Measurements from ENCODE around the gene HOMER1.
A peak's percentile ranks its signal among the peaks of the same experiment; 100 is the strongest.
"Not testable (repeated sequence)": the region's sequence is repeated elsewhere in the genome, so short reads cannot be mapped to it uniquely, and the experiment has no call there.

Gene HOMER1

GRCh38 chr5:79540939-79541338 lies 27.0 kb upstream of the HOMER1 start:
- no peak for FAIRE-seq
- TF ChIP-seq POLR2A (IDR thresholded peaks at IDR 0.05; ENCODE audit: low read depth, low read length), result no peak
- TF ChIP-seq TAF1 (IDR thresholded peaks at IDR 0.05; ENCODE audit: borderline replicate concordance, low read depth, low read length), result no peak
- TF ChIP-seq POLR2AphosphoS5 (IDR thresholded peaks at IDR 0.05; ENCODE audit: low read depth, low read length), result no peak
- no peak for DNase-seq (ENCODE audit: insufficient read length)

GRCh38 chr5:79536193-79536906 lies 22.4 kb upstream of the HOMER1 start:
- no peak for FAIRE-seq
- no peak for DNase-seq (ENCODE audit: insufficient read length)
- no peak for TF ChIP-seq POLR2AphosphoS5 (IDR thresholded peaks at IDR 0.05; ENCODE audit: low read depth, low read length)
- TF ChIP-seq TAF1 (IDR thresholded peaks at IDR 0.05; ENCODE audit: borderline replicate concordance, low read depth, low read length), result no peak
- no peak for TF ChIP-seq POLR2A (IDR thresholded peaks at IDR 0.05; ENCODE audit: low read depth, low read length)

GRCh38 chr5:79535477-79536192 lies 21.7 kb upstream of the HOMER1 start:
- TF ChIP-seq POLR2AphosphoS5 (IDR thresholded peaks at IDR 0.05; ENCODE audit: low read depth, low read length), result no peak
- FAIRE-seq (no peak), DNase-seq (ENCODE audit: insufficient read length) (no peak)

GRCh38 chr5:79529110-79529509 lies 15.2 kb upstream of the HOMER1 start:
- DNase-seq (ENCODE audit: insufficient read length) (no peak), FAIRE-seq (no peak)
- TF ChIP-seq POLR2A (IDR thresholded peaks at IDR 0.05; ENCODE audit: low read depth, low read length), result no peak
- TF ChIP-seq TAF1 (IDR thresholded peaks at IDR 0.05; ENCODE audit: borderline replicate concordance, low read depth, low read length), result no peak
- TF ChIP-seq POLR2AphosphoS5 (IDR thresholded peaks at IDR 0.05; ENCODE audit: low read depth, low read length), result no peak

DNA sequence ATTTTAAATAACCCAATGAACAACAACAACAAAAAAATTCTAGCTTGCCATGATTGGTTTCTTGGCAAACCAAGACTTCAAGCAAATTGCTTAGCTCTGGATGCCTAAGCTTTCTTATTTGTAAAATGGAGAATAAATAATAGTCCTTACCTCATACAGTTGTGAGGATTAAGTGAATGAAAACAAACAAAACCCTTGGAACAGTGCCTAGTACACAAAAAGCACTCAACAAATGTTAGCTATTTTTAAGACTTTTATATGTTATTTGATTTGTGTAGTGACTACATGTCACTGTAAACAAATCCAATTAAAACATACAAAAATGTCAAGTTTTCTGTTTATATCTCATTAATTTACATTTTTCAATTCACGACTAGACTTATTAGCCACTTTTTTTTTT lies 13.5 kb upstream of the HOMER1 start:
- TF ChIP-seq TAF1 (IDR thresholded peaks at IDR 0.05; ENCODE audit: borderline replicate concordance, low read depth, low read length) (no peak), POLR2A (IDR thresholded peaks at IDR 0.05; ENCODE audit: low read depth, low read length) (no peak), POLR2AphosphoS5 (IDR thresholded peaks at IDR 0.05; ENCODE audit: low read depth, low read length) (no peak)
- FAIRE-seq (no peak), DNase-seq (ENCODE audit: insufficient read length) (no peak)

DNA sequence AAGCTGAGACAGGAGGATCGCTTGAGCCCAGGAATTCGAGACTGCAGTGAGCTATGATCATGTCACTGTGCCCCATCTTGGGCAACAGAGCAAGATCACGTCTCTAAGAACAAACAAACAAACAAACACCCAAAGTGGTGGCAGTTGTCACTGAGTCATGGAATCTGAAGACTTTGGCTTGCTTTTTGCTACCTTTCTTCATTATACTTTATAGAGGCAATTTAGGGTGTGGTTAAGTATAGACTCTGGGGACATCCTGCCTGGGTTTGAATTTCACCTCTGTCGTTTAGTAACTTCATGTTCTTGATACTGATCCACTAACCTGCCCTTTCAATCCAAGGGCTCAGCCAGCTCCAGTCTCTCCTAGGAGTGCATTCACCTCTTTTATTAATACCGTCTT lies 13.0 kb upstream of the HOMER1 start:
- FAIRE-seq (peak; percentile 38), DNase-seq (ENCODE audit: insufficient read length) (no peak)
- TF ChIP-seq POLR2A (IDR thresholded peaks at IDR 0.05; ENCODE audit: low read depth, low read length) (no peak), POLR2AphosphoS5 (IDR thresholded peaks at IDR 0.05; ENCODE audit: low read depth, low read length) (no peak), TAF1 (IDR thresholded peaks at IDR 0.05; ENCODE audit: borderline replicate concordance, low read depth, low read length) (no peak)

GRCh38 chr5:79526493-79526892 lies 12.6 kb upstream of the HOMER1 start:
- DNase-seq (ENCODE audit: insufficient read length) (no peak), FAIRE-seq (no peak)
- TF ChIP-seq POLR2AphosphoS5 (IDR thresholded peaks at IDR 0.05; ENCODE audit: low read depth, low read length), result no peak
- TF ChIP-seq TAF1 (IDR thresholded peaks at IDR 0.05; ENCODE audit: borderline replicate concordance, low read depth, low read length), result no peak
- no peak for TF ChIP-seq POLR2A (IDR thresholded peaks at IDR 0.05; ENCODE audit: low read depth, low read length)

DNA sequence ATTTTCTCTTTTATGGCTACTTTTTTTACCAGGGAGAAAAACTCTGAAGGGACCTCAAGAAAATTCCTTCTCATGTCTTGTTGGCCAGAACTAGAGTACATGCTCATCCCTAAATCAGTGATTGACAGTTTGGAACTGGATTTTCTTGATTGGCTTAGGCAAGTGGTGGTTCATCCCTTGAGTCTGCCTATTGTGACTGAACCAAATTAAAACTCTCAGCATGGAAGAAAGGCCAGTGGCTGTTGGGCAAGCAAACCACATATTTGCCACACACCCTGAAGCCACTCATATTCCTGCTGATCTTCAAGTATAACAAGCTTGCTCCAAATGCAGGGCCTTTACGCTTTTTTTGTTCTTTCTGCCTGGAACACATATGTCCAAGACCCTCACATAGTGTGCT lies 7.2 kb upstream of the HOMER1 start:
- no peak for TF ChIP-seq POLR2AphosphoS5 (IDR thresholded peaks at IDR 0.05; ENCODE audit: low read depth, low read length)
- no peak for TF ChIP-seq TAF1 (IDR thresholded peaks at IDR 0.05; ENCODE audit: borderline replicate concordance, low read depth, low read length)
- TF ChIP-seq POLR2A (IDR thresholded peaks at IDR 0.05; ENCODE audit: low read depth, low read length), result no peak
- DNase-seq (ENCODE audit: insufficient read length) (no peak), FAIRE-seq (no peak)

DNA sequence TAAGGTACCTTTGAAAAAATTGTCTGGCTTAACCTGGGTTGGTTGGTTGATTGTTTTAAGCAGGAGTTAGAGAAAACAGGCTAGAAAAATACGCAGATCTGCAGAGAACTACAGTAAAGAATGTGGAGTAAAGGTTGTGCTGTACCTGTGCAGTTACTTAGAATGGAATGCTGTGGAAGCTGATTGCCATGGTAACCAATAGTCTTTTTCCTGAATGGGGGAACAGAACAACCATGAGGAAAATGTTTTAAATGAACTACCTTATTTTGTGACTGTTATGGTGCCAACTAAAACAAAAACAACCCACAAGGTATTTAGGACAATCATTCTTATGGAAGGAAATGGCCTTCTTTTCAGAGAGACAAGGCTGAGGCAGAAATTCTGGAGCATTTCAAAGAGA lies 4.8 kb upstream of the HOMER1 start:
- TF ChIP-seq POLR2A (IDR thresholded peaks at IDR 0.05; ENCODE audit: low read depth, low read length), result no peak
- no peak for TF ChIP-seq TAF1 (IDR thresholded peaks at IDR 0.05; ENCODE audit: borderline replicate concordance, low read depth, low read length)
- TF ChIP-seq POLR2AphosphoS5 (IDR thresholded peaks at IDR 0.05; ENCODE audit: low read depth, low read length), result no peak
- no peak for DNase-seq (ENCODE audit: insufficient read length)
- no peak for FAIRE-seq

GRCh38 chr5:79517601-79518000 lies 3.7 kb upstream of the HOMER1 start:
- DNase-seq (ENCODE audit: insufficient read length) (no peak), FAIRE-seq (no peak)
- no peak for TF ChIP-seq POLR2AphosphoS5 (IDR thresholded peaks at IDR 0.05; ENCODE audit: low read depth, low read length)
- no peak for TF ChIP-seq TAF1 (IDR thresholded peaks at IDR 0.05; ENCODE audit: borderline replicate concordance, low read depth, low read length)
- no peak for TF ChIP-seq POLR2A (IDR thresholded peaks at IDR 0.05; ENCODE audit: low read depth, low read length)

DNA sequence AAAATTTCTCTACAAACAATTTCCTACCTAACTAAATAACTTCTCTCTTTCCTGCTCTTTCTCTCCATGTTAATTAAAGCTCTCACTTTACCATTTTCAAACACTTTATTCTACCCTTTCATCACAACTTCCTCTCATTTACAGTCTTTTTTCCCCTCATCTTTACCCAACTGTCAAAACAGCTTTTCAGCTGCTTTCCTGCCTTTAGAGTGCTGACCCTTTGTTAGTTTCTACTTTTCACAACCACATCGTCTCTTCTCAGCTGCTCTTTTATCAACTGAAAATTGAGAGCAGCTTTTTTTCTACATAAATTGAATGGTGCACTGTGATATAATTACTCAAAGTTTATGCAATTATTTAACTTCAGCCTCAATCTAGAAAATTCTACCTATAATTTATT lies 3.1 kb upstream of the HOMER1 start:
- TF ChIP-seq POLR2A (IDR thresholded peaks at IDR 0.05; ENCODE audit: low read depth, low read length), result no peak
- DNase-seq (ENCODE audit: insufficient read length) (no peak), FAIRE-seq (no peak)

- not testable (repeated sequence) for DNase-seq (ENCODE audit: insufficient read length); FAIRE-seq
These were observed 2.4 kb upstream of the HOMER1 start for GRCh38 chr5:79516331-79516730.
